ENCODE data around the gene TAGLN2.

The TAGLN2 gene

GRCh38 chr1:159934136-159935039 lies 9.1 kb upstream of the TAGLN2 start:
- DNase-seq: no peak

GRCh38 chr1:159933347-159933746 lies 8.0 kb upstream of the TAGLN2 start:
- DNase-seq: no peak

GRCh38 chr1:159932296-159933285 lies 7.3 kb upstream of the TAGLN2 start:
- DNase-seq: no peak

GRCh38 chr1:159931795-159932173 lies 6.5 kb upstream of the TAGLN2 start:
- no peak for DNase-seq

- no peak for DNase-seq
Observed at GRCh38 chr1:159931101-159931794, 5.9 kb upstream of the TAGLN2 start.

GRCh38 chr1:159930634-159931033 lies 5.3 kb upstream of the TAGLN2 start:
- no peak for DNase-seq

- no peak for DNase-seq
Observed at GRCh38 chr1:159930216-159930615, 4.9 kb upstream of the TAGLN2 start.

GRCh38 chr1:159929155-159930051 lies 4.1 kb upstream of the TAGLN2 start:
- DNase-seq: no peak

GRCh38 chr1:159928491-159929050 lies 3.3 kb upstream of the TAGLN2 start:
- no peak for DNase-seq

GRCh38 chr1:159927849-159928431 lies 2.6 kb upstream of the TAGLN2 start:
- no peak for DNase-seq

- no peak for DNase-seq
Observed at GRCh38 chr1:159927211-159927848, 2.0 kb upstream of the TAGLN2 start.

- DNase-seq: peak; percentile 26
Observed at GRCh38 chr1:159925719-159926078, 392 bp upstream of the TAGLN2 start.

- DNase-seq: peak; percentile 88
Observed at GRCh38 chr1:159924025-159924790, 1.1 kb downstream of the TAGLN2 start.

GRCh38 chr1:159923203-159924024 lies 1.9 kb downstream of the TAGLN2 start:
- peak; percentile 60 for DNase-seq

GRCh38 chr1:159922511-159923202 lies 2.6 kb downstream of the TAGLN2 start:
- DNase-seq: peak; percentile 33

- no peak for DNase-seq
Observed at GRCh38 chr1:159921700-159922504, 3.4 kb downstream of the TAGLN2 start.

GRCh38 chr1:159921251-159921650 lies 4.1 kb downstream of the TAGLN2 start:
- DNase-seq: no peak
